Measurements from ENCODE around the gene SYK. TPM values are rescaled to one million over a fixed set of nuclear protein-coding genes. Genes with fewer than 3 reads are reported as not detected.
"Not testable (repeated sequence)": the region's sequence is repeated elsewhere in the genome, so short reads cannot be mapped to it uniquely, and the experiment has no call there.

The SYK gene
- total RNA-seq, 1 donor from 2014 or later: 88.9 TPM

- no peaks in the 10 kb centered on the region for H3K9me3 ChIP-seq
- TF ChIP-seq, protein P1, sequence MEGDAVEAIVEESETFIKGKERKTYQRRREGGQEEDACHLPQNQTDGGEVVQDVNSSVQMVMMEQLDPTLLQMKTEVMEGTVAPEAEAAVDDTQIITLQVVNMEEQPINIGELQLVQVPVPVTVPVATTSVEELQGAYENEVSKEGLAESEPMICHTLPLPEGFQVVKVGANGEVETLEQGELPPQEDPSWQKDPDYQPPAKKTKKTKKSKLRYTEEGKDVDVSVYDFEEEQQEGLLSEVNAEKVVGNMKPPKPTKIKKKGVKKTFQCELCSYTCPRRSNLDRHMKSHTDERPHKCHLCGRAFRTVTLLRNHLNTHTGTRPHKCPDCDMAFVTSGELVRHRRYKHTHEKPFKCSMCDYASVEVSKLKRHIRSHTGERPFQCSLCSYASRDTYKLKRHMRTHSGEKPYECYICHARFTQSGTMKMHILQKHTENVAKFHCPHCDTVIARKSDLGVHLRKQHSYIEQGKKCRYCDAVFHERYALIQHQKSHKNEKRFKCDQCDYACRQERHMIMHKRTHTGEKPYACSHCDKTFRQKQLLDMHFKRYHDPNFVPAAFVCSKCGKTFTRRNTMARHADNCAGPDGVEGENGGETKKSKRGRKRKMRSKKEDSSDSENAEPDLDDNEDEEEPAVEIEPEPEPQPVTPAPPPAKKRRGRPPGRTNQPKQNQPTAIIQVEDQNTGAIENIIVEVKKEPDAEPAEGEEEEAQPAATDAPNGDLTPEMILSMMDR (IDR thresholded peaks at IDR 0.05): no peak
These were observed 14.3 kb downstream of the SYK start for GRCh38 chr9:90815944-90816357.

DNA sequence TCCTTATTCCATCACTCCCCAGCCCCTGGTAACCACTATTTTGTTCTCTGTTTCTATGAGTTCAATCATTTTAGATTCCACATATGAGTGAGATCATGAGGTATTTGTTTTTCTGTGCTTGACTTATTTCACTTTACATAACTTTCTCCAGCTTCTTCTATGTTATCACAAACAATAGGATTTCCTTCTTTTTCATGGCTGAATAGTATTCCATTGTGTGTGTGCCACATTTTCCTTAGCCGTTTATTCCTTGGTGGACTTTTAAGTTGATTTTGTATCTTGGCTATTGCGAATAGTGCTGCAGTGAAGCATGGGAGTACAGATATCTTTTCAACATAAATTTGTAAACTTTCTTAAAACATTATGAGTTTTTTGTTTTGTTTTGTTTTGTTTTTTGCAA lies 15.1 kb downstream of the SYK start:
- Histone ChIP-seq H3K4me1 (peaks cover 17% of the 10 kb centered on the region), H3K27ac (no peak overlapping the region), H3K9me3 (no peaks in the 10 kb centered on the region), H3K36me3 (no peaks in the 10 kb centered on the region), H3K27me3 (ENCODE audit: low read depth) (no peaks in the 10 kb centered on the region), H3K4me3 (no peak overlapping the region)
- DNase-seq (no peak), ATAC-seq (no peak)
- TF ChIP-seq, protein P1 (IDR thresholded peaks at IDR 0.05): no peak
- intact Hi-C loops (cut with DNase I): no loop called here

More at GRCh38 chr9:90815944-90816357, 14.3 kb downstream of the SYK start:
- intact Hi-C loops (cut with DNase I): no loop called here
- no peak for DNase-seq
- Histone ChIP-seq H3K27ac (peak overlapping the region; percentile 28), H3K4me1 (peaks cover 17% of the 10 kb centered on the region), H3K36me3 (no peaks in the 10 kb centered on the region), H3K4me3 (no peak overlapping the region), H3K27me3 (ENCODE audit: low read depth) (no peaks in the 10 kb centered on the region)
- no peak for ATAC-seq

GRCh38 chr9:90818279-90818678 lies 16.7 kb downstream of the SYK start:
- ATAC-seq (no peak), DNase-seq (no peak)
- Histone ChIP-seq H3K27ac (no peak overlapping the region), H3K4me3 (no peak overlapping the region), H3K4me1 (peaks cover 17% of the 10 kb centered on the region), H3K27me3 (ENCODE audit: low read depth) (no peaks in the 10 kb centered on the region), H3K9me3 (no peaks in the 10 kb centered on the region), H3K36me3 (no peaks in the 10 kb centered on the region)
- intact Hi-C loops (cut with DNase I): no loop called here
- TF ChIP-seq, protein P1 (IDR thresholded peaks at IDR 0.05): no peak

DNA sequence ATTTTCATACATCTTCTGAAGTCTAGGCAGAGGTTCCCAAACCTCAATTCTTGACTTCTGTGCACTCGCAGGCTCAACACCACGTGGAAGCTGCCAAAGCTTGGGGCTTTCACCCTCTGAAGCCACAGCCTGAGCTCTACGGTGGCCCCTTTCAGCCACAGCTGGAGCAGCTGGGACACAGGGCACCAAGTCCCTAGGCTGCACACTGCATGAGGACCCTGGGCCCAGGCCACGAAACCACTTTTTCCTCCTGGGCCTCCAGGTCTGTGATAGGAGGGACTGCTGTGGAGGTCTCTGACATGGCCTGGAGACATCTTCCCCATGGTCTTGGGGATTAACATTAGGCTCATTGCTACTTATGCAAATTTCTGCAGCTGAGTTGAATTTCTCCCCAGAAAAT lies 18.8 kb downstream of the SYK start:
- intact Hi-C loops (cut with DNase I); H3K36me3 ChIP-seq: not testable (repeated sequence)

GRCh38 chr9:90821236-90821635 lies 19.6 kb downstream of the SYK start:
- H3K4me1 ChIP-seq; ATAC-seq; H3K4me3 ChIP-seq; intact Hi-C loops (cut with DNase I); H3K36me3 ChIP-seq; H3K27me3 ChIP-seq (ENCODE audit: low read depth); H3K9me3 ChIP-seq; DNase-seq; H3K27ac ChIP-seq: not testable (repeated sequence)

More for the DNA sequence above, 18.8 kb downstream of the SYK start:
- not testable (repeated sequence) for ATAC-seq; H3K9me3 ChIP-seq; H3K27me3 ChIP-seq (ENCODE audit: low read depth); H3K4me1 ChIP-seq; DNase-seq; H3K4me3 ChIP-seq; H3K27ac ChIP-seq

DNA sequence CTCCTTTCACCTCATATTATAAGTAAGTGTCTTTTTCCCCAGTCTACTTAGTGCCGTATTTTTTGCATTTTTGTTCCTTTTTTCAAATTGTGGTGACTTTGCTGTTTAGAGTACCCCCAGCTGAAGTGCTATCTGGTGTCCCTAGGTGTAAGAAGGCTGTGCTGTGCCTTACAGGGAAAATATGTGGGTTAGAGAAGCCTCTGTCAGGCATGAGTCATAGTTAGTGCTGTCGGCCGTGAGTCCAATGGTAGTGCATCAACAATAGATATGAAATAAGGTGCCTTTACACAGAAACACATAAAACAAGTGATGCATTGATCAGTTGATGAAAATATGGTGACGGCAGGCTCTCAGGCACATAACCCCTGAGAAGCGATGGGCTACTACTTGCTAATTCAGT lies 20.1 kb downstream of the SYK start:
- H3K27me3 ChIP-seq (ENCODE audit: low read depth): no peaks in the 10 kb centered on the region
- intact Hi-C loops (cut with DNase I): no loop called here
- ATAC-seq: no peak
- H3K36me3 ChIP-seq: no peaks in the 10 kb centered on the region
- no peaks in the 10 kb centered on the region for H3K4me1 ChIP-seq
- H3K27ac ChIP-seq: no peak overlapping the region
- no peak overlapping the region for H3K4me3 ChIP-seq
- no peak for DNase-seq
- TF ChIP-seq, protein P1 (IDR thresholded peaks at IDR 0.05): no peak
- no peaks in the 10 kb centered on the region for H3K9me3 ChIP-seq

GRCh38 chr9:90822866-90823265 lies 21.2 kb downstream of the SYK start:
- no peak for DNase-seq
- TF ChIP-seq, protein P1 (IDR thresholded peaks at IDR 0.05): no peak
- Histone ChIP-seq H3K36me3 (no peaks in the 10 kb centered on the region), H3K27me3 (ENCODE audit: low read depth) (no peaks in the 10 kb centered on the region), H3K9me3 (no peaks in the 10 kb centered on the region), H3K4me3 (no peak overlapping the region), H3K27ac (no peak overlapping the region), H3K4me1 (no peaks in the 10 kb centered on the region)
- ATAC-seq: no peak
- intact Hi-C loops (cut with DNase I): no loop called here
